ENCODE results near the gene UNC5B.

Gene UNC5B

DNA sequence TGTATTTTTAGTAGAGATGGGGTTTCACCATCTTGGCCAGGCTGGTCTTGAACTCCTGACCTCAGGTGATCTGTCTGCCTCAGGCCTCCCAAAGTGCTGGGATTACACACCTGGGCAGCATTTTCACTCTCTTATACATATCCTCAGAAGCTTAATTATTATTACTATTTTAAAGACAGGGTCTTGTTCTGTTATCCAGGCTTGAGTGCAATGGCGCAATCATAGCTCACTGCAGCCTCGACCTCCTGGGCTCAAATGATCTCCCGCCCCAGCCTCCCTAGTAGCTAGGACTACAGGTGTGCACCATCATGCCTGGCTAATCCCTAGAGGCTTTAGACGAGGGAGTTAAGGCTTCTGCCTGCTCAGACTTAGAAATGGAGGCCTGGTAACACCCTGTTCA, 26.3 kb downstream of the UNC5B start:
- peaks cover 35% of the 10 kb centered on the region for H3K27me3 Mint-ChIP-seq
- H3K9me3 Mint-ChIP-seq, result no peaks in the 10 kb centered on the region
- no peak for ATAC-seq
- H3K36me3 Mint-ChIP-seq, result no peaks in the 10 kb centered on the region
- no peak overlapping the region for H3K4me3 Mint-ChIP-seq
- H3K4me1 Mint-ChIP-seq, result peaks cover 9% of the 10 kb centered on the region
- H3K27ac Mint-ChIP-seq, result no peak overlapping the region

DNA sequence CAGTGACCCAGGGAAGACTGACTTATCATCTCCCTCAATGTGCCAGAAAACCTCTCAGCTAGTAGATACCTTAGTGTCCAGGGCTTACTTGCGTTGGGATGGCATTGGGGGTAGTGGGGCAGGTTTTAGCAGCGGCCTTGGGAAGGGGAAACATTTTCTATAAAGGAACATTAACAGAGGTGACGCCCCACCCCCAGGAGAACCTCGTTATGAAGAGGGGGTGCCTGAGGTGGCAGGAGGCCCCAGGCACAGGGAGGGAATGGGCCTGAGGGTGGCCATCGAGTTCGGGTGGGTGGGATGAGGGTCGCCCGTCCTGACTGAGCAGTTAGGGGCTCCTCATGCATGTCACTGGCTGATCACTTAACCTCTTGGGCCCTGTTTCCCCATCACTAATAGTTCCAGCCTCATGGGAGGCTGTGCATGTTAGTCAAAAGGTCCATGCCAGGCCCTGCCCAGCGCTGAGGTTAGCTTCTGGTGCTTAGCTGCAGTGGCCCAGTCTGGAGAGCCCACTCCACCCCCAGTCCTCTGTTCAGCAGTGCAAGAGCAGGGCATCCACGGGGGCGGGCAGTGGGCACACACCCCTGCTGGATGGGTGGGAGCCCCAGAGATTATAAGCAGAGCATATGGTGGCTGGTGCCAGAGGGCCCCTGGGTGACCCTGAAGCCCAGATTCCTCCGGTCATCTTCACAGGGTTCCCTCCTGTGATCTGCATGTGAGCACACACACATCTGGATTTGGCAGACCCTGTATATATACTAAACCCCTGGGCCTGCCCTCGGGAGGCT, 27.0 kb downstream of the UNC5B start:
- Mint-ChIP-seq H3K27me3 (peaks cover 35% of the 10 kb centered on the region), H3K27ac (no peak overlapping the region), H3K9me3 (no peaks in the 10 kb centered on the region), H3K4me1 (peaks cover 11% of the 10 kb centered on the region), H3K36me3 (no peaks in the 10 kb centered on the region), H3K4me3 (no peak overlapping the region)
- ATAC-seq, result no peak

DNA sequence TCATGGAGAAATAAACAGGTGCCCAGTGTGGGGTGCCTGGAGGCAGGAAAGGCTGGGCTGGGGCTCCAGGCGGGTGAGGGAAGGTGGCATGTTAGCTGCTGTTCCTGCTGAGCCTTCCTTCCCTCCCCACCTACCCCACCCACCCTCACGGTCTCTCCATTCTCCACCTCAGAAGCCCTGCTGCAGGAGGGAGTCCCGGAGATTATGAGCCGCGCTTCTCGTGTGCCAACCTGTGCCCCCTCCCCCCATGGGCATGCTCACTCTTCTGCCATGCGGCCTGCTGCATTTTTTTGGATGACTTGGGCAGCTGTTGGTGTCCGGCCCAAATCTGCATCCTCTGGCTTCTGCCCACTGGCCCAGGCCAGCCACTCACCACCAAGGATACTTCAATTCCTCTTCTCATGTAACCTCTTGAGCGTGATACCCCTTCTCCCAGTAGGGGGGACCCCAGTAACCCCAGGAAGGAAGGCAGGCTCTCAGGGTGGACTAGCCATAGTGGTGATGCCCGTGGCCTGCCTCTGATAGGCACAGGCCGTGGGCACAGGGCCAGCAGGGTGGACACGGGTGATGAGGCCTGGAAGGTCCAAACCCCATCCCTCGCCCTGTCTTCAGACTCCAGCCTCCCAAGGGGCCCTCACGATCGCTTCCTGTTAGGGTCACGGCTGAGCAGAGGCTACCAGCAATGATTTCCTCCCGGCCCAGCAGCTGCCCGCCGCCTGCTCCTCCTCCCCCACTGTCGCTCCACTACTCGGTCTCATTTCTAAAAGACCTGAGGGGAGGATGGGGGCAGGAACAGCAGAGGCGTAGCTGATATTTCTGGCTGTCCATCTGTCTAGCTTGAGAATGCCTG, 27.8 kb downstream of the UNC5B start:
- no peak overlapping the region for H3K4me3 Mint-ChIP-seq
- no peak overlapping the region for H3K27ac Mint-ChIP-seq
- H3K4me1 Mint-ChIP-seq, result peaks cover 18% of the 10 kb centered on the region
- ATAC-seq, result no peak
- H3K27me3 Mint-ChIP-seq, result peaks cover 43% of the 10 kb centered on the region
- H3K9me3 Mint-ChIP-seq, result no peaks in the 10 kb centered on the region
- H3K36me3 Mint-ChIP-seq, result no peaks in the 10 kb centered on the region

DNA sequence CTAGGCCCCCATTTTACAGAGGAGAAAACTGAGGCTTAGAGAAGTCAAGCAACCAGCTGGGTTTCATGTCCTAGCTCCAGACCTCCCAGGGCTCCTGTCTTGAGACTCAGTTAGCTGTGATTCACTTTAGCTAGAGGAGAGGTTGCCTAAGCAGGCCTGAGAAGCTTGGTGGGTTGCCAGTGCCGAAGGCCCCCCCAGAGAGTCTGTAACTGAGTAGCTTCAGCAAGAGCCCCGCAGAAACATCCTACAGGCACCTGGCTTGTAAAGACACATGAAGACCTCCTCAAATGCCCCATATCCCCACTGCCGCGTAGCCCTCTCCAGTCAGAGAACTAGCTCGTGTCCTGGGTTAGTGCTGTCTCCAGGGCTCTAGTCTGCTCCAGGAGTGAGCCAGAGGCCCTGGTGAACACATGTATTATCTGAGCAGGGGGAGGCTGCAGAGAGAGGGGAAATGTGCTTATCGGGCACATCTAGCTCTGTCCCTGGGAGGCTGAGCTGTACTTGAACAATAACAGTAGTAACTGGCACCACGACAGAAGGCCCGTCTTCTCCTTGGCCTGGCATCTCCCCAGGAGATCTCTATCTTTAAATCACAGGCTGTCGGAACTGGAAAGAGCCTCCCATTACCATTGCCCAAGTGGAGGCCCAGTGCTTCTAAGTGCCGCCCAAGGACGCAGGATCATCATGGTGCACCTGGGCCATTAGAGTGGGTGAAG, 28.9 kb downstream of the UNC5B start:
- ATAC-seq, result no peak

DNA sequence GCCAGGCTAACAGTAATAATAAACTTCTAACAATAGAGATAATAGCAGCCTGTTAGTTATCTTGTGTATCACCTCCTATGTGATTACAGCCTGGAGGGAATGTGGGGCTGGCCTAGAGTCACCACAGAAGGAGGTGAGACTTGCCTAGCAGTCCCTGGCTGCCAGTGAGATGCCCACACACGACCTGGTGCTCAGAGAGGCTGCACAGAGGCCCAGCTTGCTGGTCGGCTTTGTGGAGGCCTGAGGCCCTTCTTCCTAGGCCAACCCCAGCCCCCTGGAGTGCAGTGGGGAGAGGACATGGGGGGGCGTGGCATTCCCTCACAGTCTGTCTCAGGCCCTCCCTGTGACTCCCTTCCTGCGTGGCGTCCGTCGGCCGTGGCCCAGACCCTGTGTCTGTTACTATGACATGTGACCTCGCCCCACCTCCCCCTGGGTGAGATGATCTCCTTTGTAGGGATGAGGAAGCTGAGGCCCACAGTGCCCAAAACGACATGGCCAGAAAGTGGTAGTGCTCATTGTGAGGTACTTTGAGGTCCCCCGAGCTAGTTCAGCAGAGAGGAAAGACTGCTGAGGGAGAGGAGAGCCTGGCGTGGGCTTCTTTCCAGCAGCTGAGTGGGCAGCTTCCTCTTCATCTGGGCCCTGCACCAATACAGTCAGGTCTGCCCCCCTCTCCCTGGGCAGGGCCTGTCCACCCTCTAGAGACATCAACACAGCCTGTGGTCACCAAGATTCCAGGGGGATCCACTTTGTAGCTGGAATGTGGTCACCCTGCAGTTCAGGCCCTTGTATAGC, 29.7 kb downstream of the UNC5B start:
- H3K27me3 Mint-ChIP-seq, result peaks cover 57% of the 10 kb centered on the region
- H3K27ac Mint-ChIP-seq, result no peak overlapping the region
- ATAC-seq, result no peak
- no peaks in the 10 kb centered on the region for H3K36me3 Mint-ChIP-seq
- no peak overlapping the region for H3K4me3 Mint-ChIP-seq
- peaks cover 18% of the 10 kb centered on the region for H3K4me1 Mint-ChIP-seq
- H3K9me3 Mint-ChIP-seq, result no peaks in the 10 kb centered on the region

More for the DNA sequence above, 28.9 kb downstream of the UNC5B start:
- Mint-ChIP-seq H3K4me3 (no peak overlapping the region), H3K9me3 (no peaks in the 10 kb centered on the region), H3K36me3 (no peaks in the 10 kb centered on the region), H3K4me1 (peaks cover 18% of the 10 kb centered on the region), H3K27me3 (peaks cover 54% of the 10 kb centered on the region), H3K27ac (no peak overlapping the region)

DNA sequence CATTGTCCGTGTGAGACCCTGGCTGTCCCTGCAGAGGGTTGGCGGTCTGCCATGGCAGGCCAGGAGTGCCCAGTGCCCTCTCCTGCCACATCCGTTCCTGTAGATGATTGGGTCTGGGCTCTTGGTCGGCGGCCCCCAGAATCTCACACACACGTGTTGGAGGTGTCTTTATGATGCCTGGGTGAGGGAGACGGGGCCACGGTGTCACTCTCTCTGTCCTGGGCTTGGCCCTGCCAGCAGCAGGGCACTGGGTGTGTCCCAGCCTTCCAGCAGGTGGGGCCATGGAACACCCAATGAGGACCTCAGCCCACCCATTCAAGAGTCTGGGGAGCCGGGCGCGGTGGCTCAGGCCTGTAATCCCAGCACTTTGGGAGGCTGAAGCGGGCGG, 30.2 kb downstream of the UNC5B start:
- no peak overlapping the region for H3K27ac Mint-ChIP-seq
- peaks cover 57% of the 10 kb centered on the region for H3K27me3 Mint-ChIP-seq
- no peak overlapping the region for H3K4me3 Mint-ChIP-seq
- peaks cover 18% of the 10 kb centered on the region for H3K4me1 Mint-ChIP-seq
- ATAC-seq, result no peak
- H3K9me3 Mint-ChIP-seq, result no peaks in the 10 kb centered on the region
- no peaks in the 10 kb centered on the region for H3K36me3 Mint-ChIP-seq

DNA sequence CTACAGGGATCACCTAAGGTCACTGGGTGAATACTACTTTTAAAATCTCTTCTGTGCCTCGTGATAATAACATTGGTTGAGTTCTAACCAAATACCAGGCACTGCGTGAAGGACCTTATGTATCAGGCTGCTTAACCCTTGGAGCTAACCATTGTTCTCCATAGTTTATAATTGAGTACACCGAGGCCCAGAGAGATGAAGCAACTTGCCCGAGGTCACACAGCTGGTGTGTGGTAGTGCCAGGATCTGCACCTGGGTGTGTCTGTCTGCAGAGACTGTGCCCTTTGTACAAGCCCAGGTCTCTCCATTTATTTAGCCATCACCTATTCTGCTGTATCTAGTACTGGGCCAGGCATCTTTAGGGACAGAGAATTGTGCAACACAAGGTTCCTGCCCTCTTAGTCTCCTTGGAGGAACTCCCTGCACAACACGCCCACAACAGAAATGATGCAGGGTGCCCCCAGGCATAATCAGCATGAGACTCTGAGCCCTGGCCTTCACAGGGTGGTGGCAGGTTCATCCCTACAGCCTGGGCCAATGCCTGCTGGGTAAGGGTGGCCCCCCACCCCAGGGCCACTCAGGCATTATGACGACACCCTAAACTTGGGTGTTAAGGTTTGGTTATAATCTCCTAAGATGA, 31.5 kb downstream of the UNC5B start:
- H3K36me3 Mint-ChIP-seq, result no peaks in the 10 kb centered on the region
- H3K9me3 Mint-ChIP-seq, result no peaks in the 10 kb centered on the region
- peaks cover 18% of the 10 kb centered on the region for H3K4me1 Mint-ChIP-seq
- H3K27me3 Mint-ChIP-seq, result peaks cover 57% of the 10 kb centered on the region
- no peak overlapping the region for H3K4me3 Mint-ChIP-seq
- no peak overlapping the region for H3K27ac Mint-ChIP-seq
- ATAC-seq, result no peak

DNA sequence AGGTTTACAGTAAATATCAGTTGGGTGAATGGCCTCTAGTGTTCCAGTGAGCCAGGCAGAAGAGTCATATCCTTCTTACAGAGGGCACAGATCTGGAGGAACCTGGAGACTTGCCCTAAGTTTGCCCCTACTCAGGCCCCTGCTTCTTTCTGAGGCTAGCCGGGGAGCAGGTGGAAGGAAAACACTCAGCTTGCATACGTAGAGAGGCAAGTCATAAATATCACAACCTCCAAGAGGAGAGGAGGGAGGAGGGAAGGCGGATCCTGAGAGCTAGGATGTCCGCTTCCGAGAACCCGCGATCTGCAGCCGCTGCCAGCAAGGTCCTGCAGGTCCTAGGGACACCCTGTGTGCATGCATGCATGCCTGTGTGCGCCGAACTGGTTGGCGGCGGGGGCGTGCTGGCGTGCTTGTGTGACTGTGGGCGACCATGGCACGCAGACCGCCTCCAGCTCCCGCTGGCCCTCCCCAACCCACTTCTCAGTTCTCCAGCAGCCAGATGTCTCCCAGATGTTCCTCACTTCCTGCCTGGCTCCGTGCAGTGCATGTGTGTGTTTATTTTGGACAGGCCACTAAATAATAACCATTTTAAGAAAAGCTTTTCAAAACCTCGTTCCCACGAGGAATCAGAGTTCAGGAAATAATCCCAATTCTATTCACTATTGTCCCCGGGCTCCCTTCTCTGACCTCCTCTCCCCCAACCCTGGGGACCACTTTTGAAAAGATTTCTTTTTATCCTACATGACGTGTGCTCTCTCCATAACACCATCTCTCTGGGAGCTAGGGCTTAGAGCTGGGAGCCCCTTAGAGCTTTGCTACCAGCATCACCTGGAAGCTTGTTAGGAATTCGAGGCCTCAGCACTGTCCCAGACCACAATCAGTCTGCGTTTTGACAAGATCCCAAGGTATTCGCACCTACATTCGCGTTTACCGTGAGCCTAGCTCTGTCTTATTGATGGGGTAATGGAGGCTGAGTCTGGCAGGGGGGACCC, 32.4 kb downstream of the UNC5B start:
- Mint-ChIP-seq H3K4me1 (peaks cover 18% of the 10 kb centered on the region), H3K9me3 (no peaks in the 10 kb centered on the region), H3K4me3 (no peak overlapping the region), H3K27ac (no peak overlapping the region), H3K27me3 (peaks cover 57% of the 10 kb centered on the region), H3K36me3 (no peaks in the 10 kb centered on the region)
- no peak for ATAC-seq

DNA sequence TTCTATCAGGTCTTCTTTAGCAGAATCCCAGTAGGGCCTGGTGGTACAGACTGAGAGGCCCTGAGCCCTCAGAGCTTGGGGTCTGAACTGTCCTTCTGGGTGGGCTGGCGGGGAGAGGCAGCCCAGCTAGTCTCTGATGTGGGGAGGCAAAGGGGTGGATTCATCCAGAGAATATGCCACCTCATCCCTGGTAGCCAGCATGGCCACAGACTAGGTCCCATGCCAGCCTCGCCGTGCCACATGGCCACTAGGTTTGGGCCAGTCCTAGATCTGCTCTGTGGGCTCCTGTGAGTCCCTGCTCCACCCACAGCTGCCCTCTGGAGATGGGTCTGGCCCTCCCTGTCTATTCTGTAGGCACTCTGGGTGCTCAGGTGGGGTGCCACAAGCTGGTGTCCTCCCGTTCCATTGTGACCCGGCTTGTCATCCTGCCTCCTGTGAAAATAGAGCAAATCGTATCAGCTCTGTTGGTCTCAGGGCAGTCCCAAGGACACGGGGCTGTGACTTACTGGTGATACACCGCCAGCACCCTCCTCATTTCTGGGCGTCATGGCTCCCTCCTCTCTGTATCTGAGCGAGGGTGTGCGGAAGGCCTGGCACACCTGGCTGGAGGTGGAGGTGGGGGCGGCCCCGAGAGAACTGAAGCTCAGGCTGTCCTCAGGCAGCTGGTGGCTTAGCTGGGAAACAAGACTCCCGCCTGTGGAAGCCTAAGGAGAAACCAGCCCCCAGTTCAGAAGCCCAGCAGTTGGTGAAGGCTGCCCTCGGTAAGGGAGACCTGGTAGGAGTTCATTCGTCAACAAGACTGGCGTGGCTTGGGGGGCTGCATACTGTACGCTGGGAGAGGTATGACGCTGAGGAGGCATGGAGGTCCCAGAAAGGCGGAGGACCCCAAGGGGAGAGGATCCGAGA, 33.3 kb downstream of the UNC5B start:
- Mint-ChIP-seq H3K27me3 (peaks cover 51% of the 10 kb centered on the region), H3K36me3 (no peaks in the 10 kb centered on the region), H3K9me3 (no peaks in the 10 kb centered on the region), H3K4me1 (peaks cover 15% of the 10 kb centered on the region), H3K4me3 (no peak overlapping the region), H3K27ac (no peak overlapping the region)
- peak; percentile 3 for ATAC-seq

DNA sequence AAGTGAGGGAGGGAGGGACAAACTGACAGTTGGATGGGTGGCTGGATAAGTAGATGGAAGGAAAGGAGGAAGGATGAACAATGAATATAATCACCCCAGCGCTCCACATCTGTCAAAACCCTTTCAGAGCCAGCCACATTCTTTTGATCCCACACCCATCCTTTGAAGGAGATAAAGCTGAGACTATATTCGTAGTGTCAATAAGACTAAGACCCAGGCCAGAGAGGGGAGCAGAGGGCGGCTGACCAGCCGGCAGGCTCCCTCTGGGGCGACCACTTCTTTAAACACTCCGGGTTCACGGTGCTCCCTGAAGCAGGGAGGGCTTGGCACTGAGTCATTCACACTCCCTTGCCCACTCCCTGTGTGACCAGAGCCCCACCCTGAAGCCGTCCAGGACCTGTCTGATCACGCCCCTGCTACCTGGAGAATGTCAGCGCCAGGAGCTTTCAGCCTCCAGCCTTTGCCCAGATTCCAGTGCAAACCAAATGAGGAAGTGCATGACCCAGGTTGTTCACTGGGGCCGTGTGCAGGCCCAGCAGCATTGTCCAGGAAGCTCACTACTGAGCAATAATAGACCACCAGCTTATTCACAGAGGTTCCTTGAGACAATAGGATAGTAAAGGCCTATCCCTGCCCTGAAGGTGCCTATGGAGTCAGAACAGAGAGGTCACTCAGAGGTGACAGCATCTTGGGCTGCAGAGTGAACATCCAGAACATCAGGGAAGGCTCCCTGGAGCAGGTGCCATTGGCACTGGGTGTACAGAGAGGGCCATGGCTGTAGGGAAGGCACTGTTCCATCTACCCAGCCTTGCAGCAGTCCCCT, 34.4 kb downstream of the UNC5B start:
- Mint-ChIP-seq H3K27ac (no peak overlapping the region), H3K9me3 (no peaks in the 10 kb centered on the region)

DNA sequence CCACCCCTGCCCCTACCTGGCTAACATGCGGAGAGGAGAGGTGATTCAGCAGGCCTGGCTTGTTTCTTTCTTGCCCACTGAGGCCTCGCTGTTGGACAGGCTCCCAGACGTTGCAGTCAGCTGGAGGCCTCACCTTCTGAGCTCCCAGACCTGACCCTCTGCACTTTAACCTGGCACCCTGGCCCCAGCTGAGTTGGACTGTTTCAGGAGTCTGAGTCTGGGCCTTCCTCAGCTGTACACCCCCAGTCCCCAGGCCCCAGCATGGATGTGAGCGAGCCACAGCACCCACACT, 35.0 kb downstream of the UNC5B start:
- Mint-ChIP-seq H3K4me1 (peaks cover 9% of the 10 kb centered on the region), H3K27ac (no peak overlapping the region), H3K36me3 (no peaks in the 10 kb centered on the region)

More for the DNA sequence above, 34.4 kb downstream of the UNC5B start:
- Mint-ChIP-seq H3K4me1 (peaks cover 9% of the 10 kb centered on the region), H3K4me3 (no peak overlapping the region), H3K27me3 (peaks cover 40% of the 10 kb centered on the region), H3K36me3 (no peaks in the 10 kb centered on the region)
- no peak for ATAC-seq

DNA sequence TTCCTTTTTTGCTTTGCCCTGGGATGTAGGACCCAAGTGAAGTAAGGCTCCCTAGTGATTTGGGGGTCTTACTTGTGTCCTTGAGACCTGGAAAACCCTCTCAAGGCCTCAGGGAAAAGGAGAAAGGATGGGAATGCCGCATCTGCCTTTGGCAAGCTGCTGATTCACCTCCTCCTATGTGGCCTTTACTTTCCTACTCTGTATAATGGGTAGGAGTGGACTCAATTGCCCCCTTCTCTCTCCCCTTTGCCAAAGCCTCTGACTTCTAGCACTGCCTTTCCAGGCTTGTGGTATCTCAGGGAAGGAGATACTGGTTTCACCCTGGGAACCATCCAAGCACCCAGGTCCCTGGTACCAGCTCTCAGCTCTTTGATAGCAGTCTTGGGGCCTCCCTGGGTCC, 35.4 kb downstream of the UNC5B start:
- no peak overlapping the region for H3K27ac Mint-ChIP-seq
- peaks cover 9% of the 10 kb centered on the region for H3K4me1 Mint-ChIP-seq
- no peaks in the 10 kb centered on the region for H3K36me3 Mint-ChIP-seq
- peaks cover 30% of the 10 kb centered on the region for H3K27me3 Mint-ChIP-seq
- no peaks in the 10 kb centered on the region for H3K9me3 Mint-ChIP-seq
- no peak for ATAC-seq
- H3K4me3 Mint-ChIP-seq, result no peak overlapping the region

More for the DNA sequence above, 35.0 kb downstream of the UNC5B start:
- no peaks in the 10 kb centered on the region for H3K9me3 Mint-ChIP-seq
- no peak overlapping the region for H3K4me3 Mint-ChIP-seq
- peaks cover 34% of the 10 kb centered on the region for H3K27me3 Mint-ChIP-seq
- ATAC-seq, result no peak

Data from stimulated activated memory B cell treated with anti-CD40 and anti-IgM and Interleukin-4, amounts not matched to agents 10 μg/mL and 1 μg/mL and 100 μg/mL, for 72 hours (primary cell).